KMS-11 (cell line): Measurements from ENCODE around the gene DDX25.

Experiments used
- H2AFZ ChIP-seq: fragments of 200-600 bp; sonication (generic); 2 replicates; pipeline ENCODE4 v1.6.1; 2016; ENCODE audit warnings: antibody characterized with exemption, mixed run types, low read depth
- H3K27ac ChIP-seq: fragments of 200-600 bp; sonication (generic); 2 replicates; pipeline ENCODE4 v1.6.1; 2016; ENCODE audit warnings: mild to moderate bottlenecking, mixed run types
- H3K27me3 ChIP-seq: fragments of 200-600 bp; sonication (generic); 2 replicates; pipeline ENCODE4 v1.6.1; 2017; ENCODE audit warnings: mild to moderate bottlenecking, low read depth, mixed run types, moderate library complexity; ENCODE audit not compliant: insufficient read depth
- H3K36me3 ChIP-seq: fragments of 200-600 bp; sonication (generic); 2 replicates; pipeline ENCODE4 v1.6.1; 2017; ENCODE audit warnings: mild to moderate bottlenecking, mixed run types; ENCODE audit not compliant: insufficient read depth
- H3K4me1 ChIP-seq: fragments of 200-600 bp; sonication (generic); 2 replicates; pipeline ENCODE4 v1.6.1; 2016; ENCODE audit warnings: mild to moderate bottlenecking, low read depth, mixed run types; ENCODE audit not compliant: poor library complexity, severe bottlenecking
- H3K4me2 ChIP-seq: fragments of 200-600 bp; sonication (generic); 2 replicates; pipeline ENCODE4 v1.7.0; 2016; ENCODE audit warnings: mild to moderate bottlenecking, mixed run types
- H3K4me3 ChIP-seq: fragments of 200-600 bp; sonication (generic); IDR thresholded peaks from 2 replicates; pipeline ENCODE4 v1.6.1; 2017; ENCODE audit warnings: low read depth, low read length, mixed read lengths; ENCODE audit not compliant: insufficient read depth
- H3K79me2 ChIP-seq: fragments of 200-600 bp; sonication (generic); 2 replicates; pipeline ENCODE4 v1.6.1; 2016; ENCODE audit warnings: low read depth, mixed run types; ENCODE audit not compliant: insufficient read depth
- H3K9ac ChIP-seq: fragments of 200-600 bp; sonication (generic); 2 replicates; pipeline ENCODE4 v1.6.1; 2016; ENCODE audit warnings: mild to moderate bottlenecking, mixed run types
- H4K20me1 ChIP-seq: fragments of 200-600 bp; sonication (generic); 2 replicates; pipeline ENCODE4 v1.6.1; 2016; ENCODE audit warnings: mild to moderate bottlenecking, mixed run types; ENCODE audit not compliant: insufficient read depth
- CTCF ChIP-seq: fragments of 200-600 bp; sonication (generic); conservative IDR thresholded peaks from 2 replicates; pipeline ENCODE4 v1.6.1; 2017; ENCODE audit warnings: low read depth, mild to moderate bottlenecking, antibody characterized with exemption, low read length, moderate library complexity, mixed read lengths

DDX25 gene

GRCh38 chr11:125949271-125950177, 45.2 kb downstream of the DDX25 start:
- Histone ChIP-seq H3K27me3 (no peaks in the 10 kb centered on the region), H3K36me3 (no peaks in the 10 kb centered on the region), H2AFZ (no peak overlapping the region), H3K9ac (no peak overlapping the region), H3K4me3 (no peak overlapping the region), H4K20me1 (no peaks in the 10 kb centered on the region), H3K4me2 (no peak overlapping the region), H3K4me1 (no peaks in the 10 kb centered on the region), H3K79me2 (no peaks in the 10 kb centered on the region), H3K27ac (no peak overlapping the region)
- TF ChIP-seq CTCF, result no peak

- H3K9ac ChIP-seq, result no peak overlapping the region
- no peak overlapping the region for H3K4me2 ChIP-seq
- H3K27me3 ChIP-seq, result no peaks in the 10 kb centered on the region
- H3K79me2 ChIP-seq, result no peaks in the 10 kb centered on the region
- no peaks in the 10 kb centered on the region for H4K20me1 ChIP-seq
- H2AFZ ChIP-seq, result no peak overlapping the region
- H3K4me1 ChIP-seq, result no peaks in the 10 kb centered on the region
- H3K4me3 ChIP-seq, result no peak overlapping the region
- TF ChIP-seq CTCF, result no peak
- H3K36me3 ChIP-seq, result no peaks in the 10 kb centered on the region
- H3K27ac ChIP-seq, result no peak overlapping the region
Observed at GRCh38 chr11:125950178-125950490, 45.8 kb downstream of the DDX25 start.

- no peak for TF ChIP-seq CTCF
- Histone ChIP-seq H3K4me2 (no peak overlapping the region), H3K27ac (no peak overlapping the region)
Observed at GRCh38 chr11:125950696-125951651, 46.7 kb downstream of the DDX25 start.

GRCh38 chr11:125951731-125952130, 47.4 kb downstream of the DDX25 start:
- Histone ChIP-seq H3K9ac (no peak overlapping the region), H4K20me1 (no peaks in the 10 kb centered on the region), H3K27ac (no peak overlapping the region), H3K79me2 (no peaks in the 10 kb centered on the region), H3K36me3 (no peaks in the 10 kb centered on the region), H3K4me2 (no peak overlapping the region), H3K4me3 (no peak overlapping the region), H3K4me1 (no peaks in the 10 kb centered on the region), H3K27me3 (no peaks in the 10 kb centered on the region), H2AFZ (no peak overlapping the region)
- TF ChIP-seq CTCF, result no peak

More at GRCh38 chr11:125950696-125951651, 46.7 kb downstream of the DDX25 start:
- no peaks in the 10 kb centered on the region for H3K27me3 ChIP-seq
- H4K20me1 ChIP-seq, result no peaks in the 10 kb centered on the region
- H2AFZ ChIP-seq, result no peak overlapping the region
- no peaks in the 10 kb centered on the region for H3K79me2 ChIP-seq
- no peaks in the 10 kb centered on the region for H3K4me1 ChIP-seq
- no peak overlapping the region for H3K4me3 ChIP-seq
- H3K36me3 ChIP-seq, result no peaks in the 10 kb centered on the region
- H3K9ac ChIP-seq, result no peak overlapping the region
